H1 (cell line): ENCODE results near the gene IRGC.

ENCODE experiments used
- CEBPB ChIP-seq: IDR thresholded peaks from 2 replicates; pipeline ENCODE4 v1.6.1; 2012; ENCODE audit warnings: low read depth, low read length
- CHD1 ChIP-seq: IDR thresholded peaks from 2 replicates; pipeline ENCODE4 v1.6.1; 2012; ENCODE audit warnings: low read depth, low read length, improper control_type of control experiment
- CTCF ChIP-seq, 3 experiments: IDR thresholded peaks; 1 replicate in 2 of 3; 2 replicates in 1 of 3; pipeline versions ENCODE4 v1.5.1 to v1.6.1; 2011; ENCODE audit warnings: low read length in 3 of 3, mild to moderate bottlenecking in 3 of 3, inconsistent platforms in 2 of 3, low read depth in 1 of 3, moderate library complexity in 1 of 3; ENCODE audit not compliant: insufficient read depth in 1 of 3; ENCODE audit errors: control extremely low read depth in 1 of 3
- EP300 ChIP-seq, 2 experiments: IDR thresholded peaks; 1 replicate in 1 of 2; 2 replicates in 1 of 2; pipeline ENCODE4 v1.6.1; 2011 to 2012; ENCODE audit warnings: low read depth in 2 of 2, low read length in 2 of 2, mild to moderate bottlenecking in 2 of 2, borderline replicate concordance in 1 of 2, inconsistent platforms in 1 of 2, moderate library complexity in 1 of 2
- MAX ChIP-seq: IDR thresholded peaks from 2 replicates; pipeline ENCODE4 v1.6.1; 2012; ENCODE audit warnings: inconsistent platforms
- POLR2A ChIP-seq, 2 experiments: IDR thresholded peaks; 1 replicate in 1 of 2; 2 replicates in 1 of 2; pipeline ENCODE4 v1.6.1; 2011; ENCODE audit warnings: low read depth in 2 of 2, low read length in 2 of 2, mild to moderate bottlenecking in 2 of 2; ENCODE audit errors: control extremely low read depth in 1 of 2
- POLR2AphosphoS5 ChIP-seq: IDR thresholded peaks from 2 replicates; pipeline ENCODE4 v1.6.1; 2011; ENCODE audit warnings: low read depth, low read length
- SAP30 ChIP-seq: fragments of 300-600 bp; sonication (generic); IDR thresholded peaks from 2 replicates; pipeline ENCODE4 v1.7.1; 2012; ENCODE audit warnings: low read length, moderate library complexity, mild to moderate bottlenecking, inconsistent platforms; ENCODE audit not compliant: insufficient read depth, insufficient replicate concordance
- SIN3A ChIP-seq, 2 experiments: IDR thresholded peaks in 1 of 2; conservative IDR thresholded peaks in 1 of 2; 2 replicates each; pipeline ENCODE4 v1.6.1; 2011 to 2012; ENCODE audit warnings: low read length in 2 of 2, improper control_type of control experiment in 1 of 2, low read depth in 1 of 2, mild to moderate bottlenecking in 1 of 2
- SRF ChIP-seq: IDR thresholded peaks from 2 replicates; pipeline ENCODE4 v1.6.1; 2011; ENCODE audit warnings: mild to moderate bottlenecking, low read depth, low read length, moderate library complexity
- TBP ChIP-seq: IDR thresholded peaks from 2 replicates; pipeline ENCODE4 v1.6.1; 2011; ENCODE audit warnings: low read depth, low read length, improper control_type of control experiment

- TF ChIP-seq SIN3A (conservative IDR thresholded peaks at IDR 0.05 in 1 of 2, IDR thresholded peaks at IDR 0.05 in 1 of 2; ENCODE audit: low read depth in 1 of 2, low read length in 2 of 2) (no peak), SAP30 (no peak), POLR2A (IDR thresholded peaks at IDR 0.05; ENCODE audit: control extremely low read depth in 1 of 2, low read depth in 2 of 2, low read length in 2 of 2) (no peak), TBP (no peak), CHD1 (no peak), CTCF (IDR thresholded peaks at IDR 0.05; ENCODE audit: control extremely low read depth in 1 of 3, insufficient read depth in 1 of 3, low read depth in 1 of 3, low read length in 3 of 3) (no peak), POLR2AphosphoS5 (no peak), CEBPB (no peak), EP300 (IDR thresholded peaks at IDR 0.05; ENCODE audit: borderline replicate concordance in 1 of 2, low read depth in 2 of 2, low read length in 2 of 2) (no peak), SRF (no peak), MAX (no peak)
These were observed 51.9 kb downstream of the IRGC start for GRCh38 chr19:43767818-43768217.
